ENCODE data around the gene MUSTN1. TPM values are rescaled to one million over a fixed set of nuclear protein-coding genes. Genes with fewer than 3 reads are reported as not detected.

The MUSTN1 gene
- total RNA-seq, 1 donor from 2014 or later, result 1.8 TPM

- Mint-ChIP-seq H3K4me3 (no peak overlapping the region), H3K4me1 (ENCODE audit: unreplicated experiment) (no peaks in the 10 kb centered on the region), H3K36me3 (peaks cover 29% of the 10 kb centered on the region), H3K9me3 (peaks cover 8% of the 10 kb centered on the region), H3K27ac (no peak overlapping the region), H3K27me3 (no peaks in the 10 kb centered on the region)
- no peak for DNase-seq (ENCODE audit: extremely low spot score, unreplicated experiment)
- TF ChIP-seq CTCF (conservative IDR thresholded peaks at IDR 0.05), result no peak
These were observed 31.2 kb upstream of the MUSTN1 start for GRCh38 chr3:52865994-52866393.

DNA sequence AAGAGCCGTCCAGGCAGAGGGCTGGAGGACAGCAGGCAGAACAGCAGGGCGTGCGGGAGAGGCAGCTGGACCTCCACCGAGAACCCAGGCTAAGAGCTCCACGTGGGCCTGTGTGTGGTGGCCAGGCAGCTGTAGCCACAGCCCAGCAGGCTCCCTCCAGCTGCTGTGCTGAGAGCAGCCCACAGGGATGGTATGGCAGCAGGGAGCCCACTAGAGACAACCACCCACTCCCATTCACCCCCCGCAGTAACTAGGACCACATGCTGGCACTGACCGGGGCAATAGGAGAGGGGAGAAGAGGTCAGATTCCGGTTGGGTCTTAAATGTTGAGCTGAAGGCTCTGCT, 25.6 kb upstream of the MUSTN1 start:
- Mint-ChIP-seq H3K27me3 (no peaks in the 10 kb centered on the region), H3K27ac (no peak overlapping the region), H3K4me1 (ENCODE audit: unreplicated experiment) (no peaks in the 10 kb centered on the region), H3K4me3 (no peak overlapping the region), H3K36me3 (peaks cover 18% of the 10 kb centered on the region), H3K9me3 (peaks cover 8% of the 10 kb centered on the region)
- no peak for TF ChIP-seq CTCF (conservative IDR thresholded peaks at IDR 0.05)
- DNase-seq (ENCODE audit: extremely low spot score, unreplicated experiment), result no peak

- Mint-ChIP-seq H3K4me1 (ENCODE audit: unreplicated experiment) (no peaks in the 10 kb centered on the region), H3K4me3 (no peak overlapping the region), H3K27me3 (no peaks in the 10 kb centered on the region), H3K9me3 (peaks cover 8% of the 10 kb centered on the region), H3K36me3 (peaks cover 15% of the 10 kb centered on the region), H3K27ac (no peak overlapping the region)
- no peak for DNase-seq (ENCODE audit: extremely low spot score, unreplicated experiment)
- TF ChIP-seq CTCF (conservative IDR thresholded peaks at IDR 0.05), result no peak
These were observed 25.0 kb upstream of the MUSTN1 start for GRCh38 chr3:52859686-52860423.

DNA sequence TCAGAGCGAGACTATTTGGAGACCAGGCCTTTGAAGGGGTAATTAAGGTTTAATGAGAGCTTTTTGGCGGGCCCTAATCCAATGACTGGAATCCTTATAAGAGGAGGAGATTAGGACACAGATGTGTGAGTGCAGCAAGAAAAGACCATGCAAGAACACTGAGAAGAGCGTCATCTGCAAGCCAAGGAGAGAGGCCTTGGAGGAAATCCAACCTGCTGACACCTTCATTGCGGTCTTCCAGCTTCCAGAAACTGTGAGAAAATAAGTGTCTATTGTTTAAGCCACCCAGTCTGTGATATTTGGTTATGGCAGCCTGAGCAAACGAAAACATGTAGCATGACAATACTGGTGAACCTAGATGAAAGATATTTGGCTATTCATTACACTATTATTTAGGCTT, 23.0 kb upstream of the MUSTN1 start:
- Mint-ChIP-seq H3K9me3 (no peaks in the 10 kb centered on the region), H3K27ac (no peak overlapping the region), H3K4me3 (no peak overlapping the region), H3K4me1 (ENCODE audit: unreplicated experiment) (no peaks in the 10 kb centered on the region), H3K27me3 (no peaks in the 10 kb centered on the region), H3K36me3 (peaks cover 11% of the 10 kb centered on the region)
- TF ChIP-seq CTCF (conservative IDR thresholded peaks at IDR 0.05), result no peak
- DNase-seq (ENCODE audit: extremely low spot score, unreplicated experiment), result no peak

DNA sequence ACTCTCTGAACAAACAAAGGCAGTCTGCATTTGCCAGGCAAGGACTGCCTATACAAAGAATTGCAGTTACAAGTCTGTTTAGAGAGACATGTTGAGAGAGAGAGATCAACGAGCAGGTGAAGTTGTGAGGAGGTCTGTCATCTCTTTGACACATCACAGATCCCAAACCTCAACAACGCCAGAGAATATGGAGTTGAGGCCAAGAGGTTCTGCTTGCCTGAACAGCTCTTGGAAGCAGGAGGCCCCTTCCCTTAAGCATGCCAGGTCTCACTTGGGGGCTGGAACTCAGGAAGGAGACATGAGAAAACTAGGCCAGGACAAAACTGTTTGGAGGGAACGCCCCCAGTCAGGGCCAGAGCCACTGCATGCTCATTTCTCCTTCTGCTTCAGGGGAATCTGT, 22.3 kb upstream of the MUSTN1 start:
- DNase-seq (ENCODE audit: extremely low spot score, unreplicated experiment), result no peak
- no peaks in the 10 kb centered on the region for H3K27me3 Mint-ChIP-seq
- H3K27ac Mint-ChIP-seq, result no peak overlapping the region
- H3K36me3 Mint-ChIP-seq, result peaks cover 5% of the 10 kb centered on the region
- H3K4me1 Mint-ChIP-seq (ENCODE audit: unreplicated experiment), result no peaks in the 10 kb centered on the region
- H3K9me3 Mint-ChIP-seq, result no peaks in the 10 kb centered on the region
- no peak for TF ChIP-seq CTCF (conservative IDR thresholded peaks at IDR 0.05)
- no peak overlapping the region for H3K4me3 Mint-ChIP-seq
